Stomach smooth muscle (tissue), 2 donors: Measurements from ENCODE around the gene AVPR2.

ENCODE experiments used
- H3K27ac ChIP-seq: one replicate; pipeline ENCODE4 v1.7.0; 2013; ENCODE audit warnings: mild to moderate bottlenecking, low read length, inconsistent platforms
- H3K27me3 ChIP-seq, 2 donors: one replicate each; pipeline ENCODE4 v1.7.0; 2013; ENCODE audit warnings: low read length in 2 of 2; ENCODE audit not compliant: insufficient read depth in 2 of 2, control insufficient read depth in 1 of 2
- H3K36me3 ChIP-seq, 2 donors: one replicate each; pipeline ENCODE4 v1.7.0; 2013; ENCODE audit warnings: low read length in 2 of 2; ENCODE audit not compliant: control insufficient read depth in 2 of 2, insufficient read depth in 2 of 2
- H3K4me1 ChIP-seq: one replicate; pipeline ENCODE4 v1.7.0; 2013; ENCODE audit warnings: low read length; ENCODE audit not compliant: control insufficient read depth, insufficient read depth
- H3K4me3 ChIP-seq, 2 donors: one replicate each; pipeline ENCODE4 v1.7.0; 2013; ENCODE audit warnings: low read length in 2 of 2
- H3K9ac ChIP-seq, 2 donors: one replicate each; pipeline ENCODE4 v1.7.0; 2013; ENCODE audit warnings: low read length in 2 of 2, mild to moderate bottlenecking in 1 of 2
- H3K9me3 ChIP-seq, 2 donors: one replicate each; pipeline ENCODE4 v1.7.0; 2013; ENCODE audit warnings: low read length in 2 of 2; ENCODE audit not compliant: control insufficient read depth in 2 of 2
- donor health status: healthy.
- donor health status: Pancreatic carcinoma.

The AVPR2 gene

DNA sequence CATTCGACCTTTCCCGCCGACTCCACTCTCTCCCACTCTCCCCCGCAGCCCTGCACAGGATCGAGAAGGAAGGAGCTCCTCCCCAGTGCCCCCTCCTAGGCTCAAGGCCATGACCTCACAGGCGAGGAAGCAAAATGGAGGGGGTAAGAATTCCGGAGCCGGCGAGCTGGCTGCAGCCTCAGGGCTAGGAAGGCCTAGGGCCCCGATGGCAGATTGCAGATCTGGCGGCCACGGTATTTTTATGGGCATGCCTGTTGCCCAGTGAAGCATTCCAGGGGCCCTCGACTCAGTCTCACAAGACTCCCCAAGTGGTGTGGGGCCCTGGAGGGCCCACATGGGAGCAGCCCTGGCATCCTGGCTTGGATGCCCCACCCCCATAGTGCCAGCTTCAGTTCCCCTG is 17.6 kb upstream of the AVPR2 start:
- Histone ChIP-seq H3K9ac (no peak overlapping the region), H3K27ac (no peak overlapping the region), H3K9me3 (no peaks in the 10 kb centered on the region), H3K4me3 (no peak overlapping the region), H3K27me3 (peaks cover 27 to 51% of the 10 kb centered on the region in 2 donors), H3K36me3 (no peaks in the 10 kb centered on the region), H3K4me1 (peaks cover 8% of the 10 kb centered on the region)

- H3K9ac ChIP-seq, result no peak overlapping the region
- no peaks in the 10 kb centered on the region for H3K9me3 ChIP-seq
- no peaks in the 10 kb centered on the region for H3K36me3 ChIP-seq
- peaks cover 27 to 52% of the 10 kb centered on the region in 2 donors for H3K27me3 ChIP-seq
- H3K27ac ChIP-seq, result no peak overlapping the region
- no peak overlapping the region for H3K4me3 ChIP-seq
- peaks cover 8% of the 10 kb centered on the region for H3K4me1 ChIP-seq
These were observed 17.1 kb upstream of the AVPR2 start for GRCh38 chrX:153887385-153887784.

GRCh38 chrX:153888344-153888743 is 16.1 kb upstream of the AVPR2 start:
- H3K4me1 ChIP-seq, result peaks cover 8% of the 10 kb centered on the region
- H3K27me3 ChIP-seq, result peaks cover 27 to 50% of the 10 kb centered on the region in 2 donors
- no peak overlapping the region for H3K27ac ChIP-seq
- no peak overlapping the region for H3K4me3 ChIP-seq
- no peaks in the 10 kb centered on the region for H3K36me3 ChIP-seq
- no peaks in the 10 kb centered on the region for H3K9me3 ChIP-seq
- no peak overlapping the region for H3K9ac ChIP-seq

GRCh38 chrX:153889123-153889522 is 15.3 kb upstream of the AVPR2 start:
- peaks cover 8% of the 10 kb centered on the region for H3K4me1 ChIP-seq
- H3K27me3 ChIP-seq, result peaks cover 21 to 46% of the 10 kb centered on the region in 2 donors

DNA sequence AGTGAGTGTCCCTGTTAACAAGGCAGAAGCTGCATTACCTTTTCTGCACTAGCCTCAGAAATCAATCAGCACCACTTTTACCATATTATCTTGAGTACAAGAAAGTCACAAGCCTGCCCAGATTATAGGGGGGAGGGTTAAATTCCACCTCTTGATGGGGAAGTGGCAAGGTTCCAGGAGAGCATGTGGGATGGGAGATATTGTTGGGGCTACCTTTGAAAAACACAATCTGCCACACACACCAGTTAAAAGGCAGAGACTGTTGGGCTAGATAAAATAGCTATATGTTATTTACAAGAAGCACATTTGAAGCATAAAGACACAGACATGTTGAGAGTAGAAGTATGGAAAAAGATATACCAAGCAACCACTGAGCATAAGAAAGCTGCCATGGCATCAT is 6.6 kb upstream of the AVPR2 start:
- H3K27ac ChIP-seq, result no peak overlapping the region
- no peak overlapping the region for H3K9ac ChIP-seq

More at GRCh38 chrX:153889123-153889522, 15.3 kb upstream of the AVPR2 start:
- no peaks in the 10 kb centered on the region for H3K9me3 ChIP-seq
- H3K36me3 ChIP-seq, result no peaks in the 10 kb centered on the region
- H3K4me3 ChIP-seq, result no peak overlapping the region
- no peak overlapping the region for H3K9ac ChIP-seq
- no peak overlapping the region for H3K27ac ChIP-seq

DNA sequence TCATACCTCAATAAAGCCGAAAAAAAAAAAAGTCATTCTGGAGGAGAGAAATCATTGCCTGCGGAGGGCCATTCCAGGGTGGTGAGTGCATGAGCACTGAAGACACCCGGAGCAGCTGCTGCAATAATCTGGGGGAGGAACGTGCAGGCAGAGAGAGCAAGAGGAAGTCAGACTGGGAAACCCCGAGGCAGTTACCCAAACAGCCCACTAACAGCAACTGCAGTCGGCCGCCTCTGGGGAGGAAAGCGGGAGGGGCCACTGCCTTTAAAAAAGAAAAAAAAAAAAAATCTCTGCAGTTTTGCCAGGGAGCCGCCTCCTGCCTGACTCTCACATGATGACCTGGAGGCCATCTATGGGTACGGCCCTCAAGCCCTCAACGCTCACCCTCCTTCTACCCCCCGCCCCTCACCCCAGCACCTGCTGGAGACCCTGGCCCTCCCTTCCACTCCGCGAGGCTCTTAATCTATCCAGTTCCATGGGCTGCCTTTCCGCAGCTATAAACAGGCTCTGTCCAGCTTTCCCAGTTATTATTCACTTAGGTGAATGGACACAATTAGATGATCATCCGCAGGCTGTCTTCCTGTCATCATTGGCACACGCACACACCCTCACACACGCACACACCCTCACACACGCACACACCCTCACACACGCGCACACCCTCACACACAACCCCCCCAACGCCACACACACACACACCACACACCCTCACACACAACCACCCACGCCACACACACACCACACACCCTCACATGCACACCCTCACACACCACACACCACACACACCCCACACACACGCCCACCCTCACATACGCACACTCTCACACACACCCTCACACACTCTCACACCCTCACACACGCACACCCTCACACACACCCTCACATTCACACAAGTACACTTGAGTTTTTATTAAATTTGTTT is 3.4 kb upstream of the AVPR2 start:
- no peak overlapping the region for H3K4me3 ChIP-seq
- peaks cover 10% of the 10 kb centered on the region for H3K4me1 ChIP-seq
- no peaks in the 10 kb centered on the region for H3K36me3 ChIP-seq
- no peak overlapping the region for H3K27ac ChIP-seq
- H3K9ac ChIP-seq, result no peak overlapping the region
- H3K27me3 ChIP-seq, result peaks cover 0 to 2% of the 10 kb centered on the region in 2 donors
- H3K9me3 ChIP-seq, result no peaks in the 10 kb centered on the region

More for the DNA sequence above, 6.6 kb upstream of the AVPR2 start:
- Histone ChIP-seq H3K4me1 (peaks cover 5% of the 10 kb centered on the region), H3K9me3 (peaks cover 0 to 3% of the 10 kb centered on the region in 2 donors), H3K27me3 (peaks cover 0 to 7% of the 10 kb centered on the region in 2 donors), H3K4me3 (no peak overlapping the region), H3K36me3 (no peaks in the 10 kb centered on the region)

DNA sequence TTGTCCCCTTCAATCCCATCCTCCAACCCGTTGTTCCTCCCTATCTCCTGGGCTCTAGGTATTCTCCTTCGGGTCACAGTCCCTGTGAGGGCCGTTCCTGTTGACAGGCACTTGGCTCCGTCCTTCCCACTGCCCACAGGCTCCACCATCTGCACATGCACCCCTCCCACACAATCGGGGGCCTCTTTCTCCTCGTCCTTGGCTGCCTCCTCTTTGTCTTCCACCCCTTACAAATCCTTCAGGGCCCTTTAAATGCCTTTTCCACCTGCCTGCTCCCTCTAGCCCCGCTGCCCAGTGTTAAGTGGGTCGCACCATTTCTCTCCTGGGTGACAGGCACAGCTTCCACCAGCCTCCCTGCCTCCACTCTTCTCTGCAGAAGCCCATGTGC is 2.7 kb upstream of the AVPR2 start:
- Histone ChIP-seq H3K9me3 (no peaks in the 10 kb centered on the region), H3K4me3 (no peak overlapping the region), H3K27ac (no peak overlapping the region), H3K9ac (no peak overlapping the region), H3K36me3 (no peaks in the 10 kb centered on the region), H3K27me3 (peaks cover 0 to 4% of the 10 kb centered on the region in 2 donors), H3K4me1 (peaks cover 10% of the 10 kb centered on the region)

- no peak overlapping the region for H3K27ac ChIP-seq
- peaks cover 10% of the 10 kb centered on the region for H3K4me1 ChIP-seq
- H3K9ac ChIP-seq, result no peak overlapping the region
- H3K36me3 ChIP-seq, result no peaks in the 10 kb centered on the region
- H3K27me3 ChIP-seq, result peaks cover 0 to 4% of the 10 kb centered on the region in 2 donors
- H3K4me3 ChIP-seq, result no peak overlapping the region
- H3K9me3 ChIP-seq, result no peaks in the 10 kb centered on the region
These were observed 2.1 kb upstream of the AVPR2 start for GRCh38 chrX:153902385-153902784.

GRCh38 chrX:153903238-153903980 is 1.1 kb upstream of the AVPR2 start:
- no peak overlapping the region for H3K9ac ChIP-seq
- H3K4me3 ChIP-seq, result no peak overlapping the region

GRCh38 chrX:153905481-153906095 is 1.1 kb downstream of the AVPR2 start:
- Histone ChIP-seq H3K36me3 (no peaks in the 10 kb centered on the region), H3K4me1 (peaks cover 9% of the 10 kb centered on the region), H3K27ac (no peak overlapping the region), H3K9ac (no peak overlapping the region), H3K27me3 (peaks cover 0 to 10% of the 10 kb centered on the region in 2 donors), H3K4me3 (no peak overlapping the region), H3K9me3 (no peaks in the 10 kb centered on the region)

More at GRCh38 chrX:153903238-153903980, 1.1 kb upstream of the AVPR2 start:
- H3K36me3 ChIP-seq, result no peaks in the 10 kb centered on the region
- peaks cover 10% of the 10 kb centered on the region for H3K4me1 ChIP-seq
- H3K27me3 ChIP-seq, result peaks cover 0 to 4% of the 10 kb centered on the region in 2 donors
- H3K27ac ChIP-seq, result no peak overlapping the region
- H3K9me3 ChIP-seq, result no peaks in the 10 kb centered on the region
